GM12801 (cell line): ENCODE data around the gene CEP164.

Experiments
- CTCF ChIP-seq: IDR thresholded peaks from one replicate; pipeline ENCODE4 v1.5.1; 2011; ENCODE audit warnings: control low read depth; ENCODE audit not compliant: insufficient read length; ENCODE audit errors: extremely low read depth

CEP164 gene

GRCh38 chr11:117408356-117408755 is 80.7 kb downstream of the CEP164 start:
- no peak for TF ChIP-seq CTCF

- TF ChIP-seq CTCF, result no peak
Measured at GRCh38 chr11:117409511-117409910, 81.9 kb downstream of the CEP164 start.

GRCh38 chr11:117410238-117410637 is 82.6 kb downstream of the CEP164 start:
- no peak for TF ChIP-seq CTCF

- no peak for TF ChIP-seq CTCF
Measured at GRCh38 chr11:117410861-117411710, 83.4 kb downstream of the CEP164 start.

GRCh38 chr11:117411736-117412135 is 84.1 kb downstream of the CEP164 start:
- TF ChIP-seq CTCF, result no peak

GRCh38 chr11:117412176-117412575 is 84.5 kb downstream of the CEP164 start:
- no peak for TF ChIP-seq CTCF

- TF ChIP-seq CTCF, result no peak
Measured at GRCh38 chr11:117412653-117413275, 85.1 kb downstream of the CEP164 start.
